K562 (cell line): ENCODE measurements around the gene ZSWIM7. TPM values are rescaled to one million over a fixed set of nuclear protein-coding genes. Genes with fewer than 3 reads are reported as not detected.

Experiments used
- ATAC-seq: fragments of 200-7000 bp; cut with Tn5 transposase; 3 replicates; pipeline ENCODE4 v1.9.1; 2020; ENCODE audit warnings: moderate library complexity
- BruUV-seq: library from RNA; stranded (reverse); fragments of 400-500 nt; replicated peaks from 2 replicates; lab custom pipeline; 2021; lab: Mats Ljungman, UMichigan
- CTCF ChIA-PET: fragments of 300-600 bp; formaldehyde crosslinking; extraction: SDS; loops from one replicate; lab custom pipeline; 2021; ENCODE audit warnings: low intra/inter-chr PET ratio; lab: Yijun Ruan, JAX
- POLR2A ChIA-PET: fragments of 300-600, 350-650 bp; sonication (Branson Sonifier 250); formaldehyde crosslinking; extraction: SDS; loops from one replicate; lab custom pipeline; 2021; ENCODE audit warnings: antibody characterized with exemption, inconsistent platforms; lab: Yijun Ruan, JAX
- DNase-seq, 4 experiments: peaks; one replicate each; pipeline versions ENCODE4 v3.0.0 to v3.0.0-alpha.2; 2011 to 2018; ENCODE audit warnings: low spot score in 3 of 4, mixed read lengths in 3 of 4; ENCODE audit errors: extremely low read depth in 1 of 4
- FAIRE-seq: peaks from 2 replicates; lab custom pipeline; 2011; peaks lifted over from hg19 to GRCh38; lab: Jason Lieb, UNC
- H2AFZ ChIP-seq: 2 replicates; pipeline ENCODE4 v1.6.0; 2011; ENCODE audit warnings: low read depth, low read length, control low read depth, inconsistent platforms
- H3K27ac ChIP-seq: fragments of 200-600 bp; 3 replicates; pipeline ENCODE4 v1.8.0; 2011; ENCODE audit warnings: low read depth, mild to moderate bottlenecking, control low read depth, inconsistent platforms, low read length, moderate library complexity, mixed read lengths; ENCODE audit errors: extremely low read depth
- H3K27me3 ChIP-seq, 2 experiments: fragments of 300-600 bp in 1 of 2; 2 replicates in 1 of 2; 3 replicates in 1 of 2; pipeline versions ENCODE4 v1.6.0 to v1.8.0; 2011; ENCODE audit warnings: inconsistent platforms in 2 of 2, low read length in 2 of 2, mild to moderate bottlenecking in 1 of 2, mixed read lengths in 1 of 2, moderate library complexity in 1 of 2; ENCODE audit not compliant: control insufficient read depth in 2 of 2, insufficient read depth in 2 of 2
- H3K36me3 ChIP-seq: fragments of 300-600 bp; 3 replicates; pipeline ENCODE4 v1.8.0; 2011; ENCODE audit warnings: mild to moderate bottlenecking, low read length, inconsistent platforms; ENCODE audit not compliant: control insufficient read depth, insufficient read depth
- H3K4me1 ChIP-seq, 2 experiments: fragments of 200-600 bp in 1 of 2; replicated peaks in 1 of 2; 2 replicates in 1 of 2; 3 replicates in 1 of 2; pipeline versions ENCODE4 v1.5.1 to v1.8.0; 2011; ENCODE audit warnings: inconsistent platforms in 2 of 2, low read length in 2 of 2, mild to moderate bottlenecking in 1 of 2, mixed read lengths in 1 of 2, moderate library complexity in 1 of 2; ENCODE audit not compliant: control insufficient read depth in 2 of 2, insufficient read depth in 2 of 2
- H3K4me2 ChIP-seq: 2 replicates; pipeline ENCODE4 v1.6.1; 2011; ENCODE audit warnings: low read length, control low read depth, inconsistent platforms, mixed read lengths; ENCODE audit not compliant: insufficient read depth
- H3K4me3 ChIP-seq: fragments of 200-600 bp; sonication (generic), shearing (Covaris generic); 2 replicates; pipeline ENCODE4 v1.5.1; 2016; ENCODE audit warnings: control low read depth, inconsistent platforms
- H3K79me2 ChIP-seq: fragments of 200-600 bp; 3 replicates; pipeline ENCODE4 v1.8.0; 2011; ENCODE audit warnings: low read length, inconsistent platforms; ENCODE audit not compliant: control insufficient read depth, insufficient read depth
- H3K9ac ChIP-seq, 2 experiments: 2 replicates each; pipeline versions ENCODE4 v1.6.0 to v1.6.1; 2011; ENCODE audit warnings: low read depth in 2 of 2, low read length in 2 of 2, control low read depth in 1 of 2, inconsistent platforms in 1 of 2, mild to moderate bottlenecking in 1 of 2, mixed read lengths in 1 of 2; ENCODE audit not compliant: insufficient read depth in 1 of 2
- H3K9me1 ChIP-seq: one replicate; pipeline ENCODE4 v1.6.0; 2011; ENCODE audit warnings: inconsistent platforms, mild to moderate bottlenecking, low read length, moderate library complexity; ENCODE audit not compliant: control insufficient read depth, insufficient read depth
- H3K9me3 ChIP-seq: replicated peaks from 2 replicates; pipeline ENCODE4 v1.5.1; 2011; ENCODE audit warnings: low read depth, low read length, inconsistent platforms; ENCODE audit not compliant: control insufficient read depth, insufficient read depth
- H4K20me1 ChIP-seq: replicated peaks from 2 replicates; pipeline ENCODE4 v1.6.1; 2011; ENCODE audit warnings: low read length, inconsistent platforms, mixed read lengths; ENCODE audit not compliant: control insufficient read depth, insufficient read depth
- BHLHE40 ChIP-seq: IDR thresholded peaks from 2 replicates; pipeline ENCODE4 v1.6.1; 2011; ENCODE audit warnings: low read length, improper control_type of control experiment
- C11orf30 ChIP-seq: fragments of 450-650 bp; IDR thresholded peaks from 2 replicates; pipeline ENCODE4 v1.6.1; 2016; ENCODE audit warnings: low read depth, mild to moderate bottlenecking
- FOXM1 ChIP-seq, 2 experiments: fragments of 450-650 bp in 1 of 2; sonication (generic) in 1 of 2; formaldehyde crosslinking in 1 of 2; IDR thresholded peaks; 2 replicates each; pipeline versions ENCODE4 v1.6.1 to v1.9.0; 2017 to 2022; ENCODE audit warnings: low read depth in 2 of 2, mild to moderate bottlenecking in 2 of 2, missing genetic modification reagents in 1 of 2, moderate library complexity in 1 of 2
- MAFF ChIP-seq: IDR thresholded peaks from 2 replicates; pipeline ENCODE4 v1.6.1; 2012; ENCODE audit warnings: low read length, improper control_type of control experiment
- MAFG ChIP-seq: fragments of 450-650 bp; conservative IDR thresholded peaks from 2 replicates; pipeline ENCODE4 v1.6.1; 2016; ENCODE audit warnings: missing genetic modification characterization, missing compliant biosample characterization
- MAFK ChIP-seq: IDR thresholded peaks from 2 replicates; pipeline ENCODE4 v1.6.1; 2011; ENCODE audit warnings: low read length, improper control_type of control experiment
- ZNF121 ChIP-seq: sonication (generic); formaldehyde crosslinking; conservative IDR thresholded peaks from 2 replicates; pipeline ENCODE4 v1.8.0; 2022; ENCODE audit warnings: missing genetic modification reagents
- ZNF316 ChIP-seq: fragments of 450-650 bp; IDR thresholded peaks from 2 replicates; pipeline ENCODE4 v1.6.1; 2016
- WGBS: fragments of 100-300 bp; shearing (Covaris generic); methylation state at CpG from one replicate; pipeline ENCODE4 v1.1.6; 2016; ENCODE audit warnings: low coverage, mixed read lengths; ENCODE audit not compliant: insufficient coverage; ENCODE audit errors: missing lambda C conversion rate; 5-methylcytosine and 5-hydroxymethylcytosine counted together
- in situ Hi-C: fragments of 300-500 bp; cut with MboI; formaldehyde crosslinking; loops from 4 replicates; pipeline ENCODE4 v1.15.0; 2018; ENCODE audit warnings: inconsistent platforms, mixed read lengths
- intact Hi-C: fragments of 100-400 bp; cut with micrococcal nuclease; formaldehyde crosslinking; loops from 2 replicates; pipeline ENCODE4 v1.14.2; 2022
- polyA plus RNA-seq, 8 experiments: library from polyadenylated mRNA; depleted of rRNA in 4 of 8; stranded (reverse) in 5 of 8; unstranded in 3 of 8; fragments of >200 nt; fragmentation: Nextera tagmentation in 2 of 8; fragmentation: Illumina TruSeq in 1 of 8; extraction: Ambion mirVana in 2 of 8; extraction: Trizol in 1 of 8; gene quantifications; 2 replicates each; pipeline versions ENCODE4 v1.2.1 to v1.2.3, GENCODE V29; 2011 to 2014; ENCODE audit warnings: inconsistent platforms in 1 of 8, missing spikeins in 1 of 8
- total RNA-seq, 7 experiments: library from RNA; depleted of rRNA in 6 of 7; stranded (reverse); fragments of >200 nt in 6 of 7; fragmentation: Illumina TruSeq in 2 of 7; extraction: Trizol in 2 of 7; gene quantifications; 2 replicates each; pipeline versions ENCODE4 v1.2.1 to v1.2.3, GENCODE V29; 2011 to 2021; ENCODE audit warnings: low replicate concordance in 1 of 7

The ZSWIM7 gene
- total and polyA plus RNA-seq, 9 of the 15 experiments (the other 6 are each of a cell fraction or from before 2014, with no cell fraction given) = 5.9 to 18.7 (median 9.5) TPM

DNA sequence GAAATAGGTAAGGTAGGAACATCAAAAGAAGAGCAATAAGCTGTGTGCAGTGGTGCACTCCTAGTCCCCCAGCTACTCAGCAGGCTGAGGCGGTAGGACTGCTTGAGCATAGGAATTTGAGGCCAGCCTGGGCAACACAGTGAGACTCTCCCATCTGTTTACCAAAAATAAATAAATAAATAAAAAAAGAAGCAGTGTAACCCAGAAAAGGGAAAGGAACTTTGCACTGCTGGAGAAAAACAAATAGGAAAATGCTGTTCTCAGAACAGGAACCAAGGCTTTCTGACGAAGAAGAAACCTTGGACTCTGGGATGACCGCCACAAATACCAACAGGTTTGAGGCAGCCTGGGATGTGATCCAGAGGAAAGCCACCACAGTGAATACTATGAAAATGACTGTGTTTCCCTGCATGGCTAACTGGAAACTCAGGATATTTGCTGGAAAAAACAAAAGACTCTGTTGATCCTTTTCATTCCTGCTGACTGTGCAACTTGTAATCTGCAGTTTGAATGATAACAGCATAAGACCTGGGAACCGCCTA, 41.3 kb upstream of the ZSWIM7 start:
- DNase-seq (no peak), FAIRE-seq (no peak), ATAC-seq (no peak)
- ChIA-PET POLR2A (interaction anchor here (1.5 kb wide), 1 partner anchor 11 kb away, joined by 3 read pairs; no protein-coding TSS in a partner anchor), CTCF (no interaction called here)
- no peaks in the 10 kb centered on the region for H3K79me2 ChIP-seq
- no peaks in the 10 kb centered on the region for H3K9me1 ChIP-seq
- H4K20me1 ChIP-seq = no peaks in the 10 kb centered on the region
- H3K4me1 ChIP-seq = no peaks in the 10 kb centered on the region; a peak in 2 of 5 replicates
- no peaks in the 10 kb centered on the region for H3K9me3 ChIP-seq
- TF ChIP-seq MAFG (tag) = peak; percentile 81
- TF ChIP-seq FOXM1 (IDR thresholded peaks at IDR 0.05; ENCODE audit: low read depth) = no peak
- no peak for TF ChIP-seq FOXM1 (CRISPR knock-in tag; IDR thresholded peaks at IDR 0.05; ENCODE audit: low read depth)
- peak; percentile 87 for TF ChIP-seq ZNF316
- TF ChIP-seq BHLHE40 = no peak
- TF ChIP-seq MAFF = peak; percentile 80
- TF ChIP-seq MAFK = peak; percentile 80
- peak; percentile 82 for TF ChIP-seq C11orf30
- TF ChIP-seq ZNF121 (CRISPR knock-in tag) = peak; percentile 30; the same call in 1 of the 2 replicates
- WGBS = 83% methylated on average over 3 of the region's 4 CpGs
- no peak overlapping the region for H3K4me2 ChIP-seq
- no peaks in the 10 kb centered on the region for H3K27me3 ChIP-seq
- peaks cover 72% of the 10 kb centered on the region; the same call in 2 of the 3 replicates for H3K36me3 ChIP-seq
- in situ Hi-C loops = no loop called here
- intact Hi-C loops = no loop called here
- H3K27ac ChIP-seq = no peak overlapping the region
- no peak overlapping the region for H3K9ac ChIP-seq
- no peak overlapping the region for H3K4me3 ChIP-seq
- no TSS peak for BruUV-seq
- no peak overlapping the region for H2AFZ ChIP-seq
